BJ (cell line): ENCODE results near the gene KIF4B. TPM values are rescaled to one million over a fixed set of nuclear protein-coding genes. Genes with fewer than 3 reads are reported as not detected.
"Not testable (repeated sequence)": the region's sequence is repeated elsewhere in the genome, so short reads cannot be mapped to it uniquely, and the experiment has no call there.

Experiments used
- CTCF ChIA-PET: fragments of 350-600 bp; formaldehyde crosslinking; extraction: SDS; loops from one replicate; lab custom pipeline; 2021; ENCODE audit warnings: antibody characterized with exemption, inconsistent platforms; lab: Yijun Ruan, JAX
- POLR2A ChIA-PET: fragments of 300-600 bp; sonication (Branson Sonifier 250); formaldehyde crosslinking; extraction: SDS; loops from one replicate; lab custom pipeline; 2021; ENCODE audit warnings: antibody characterized with exemption; lab: Charles Lee
- DNase-seq: peaks from one replicate; pipeline ENCODE4 v3.0.0-alpha.2; 2011; ENCODE audit warnings: low read depth
- H3K27me3 ChIP-seq: 2 replicates; pipeline ENCODE4 v1.6.0; 2011; ENCODE audit warnings: low read length; ENCODE audit not compliant: control insufficient read depth, insufficient read depth
- H3K36me3 ChIP-seq: 2 replicates; pipeline ENCODE4 v1.5.1; 2011; ENCODE audit warnings: low read length; ENCODE audit not compliant: control insufficient read depth, insufficient read depth
- H3K4me3 ChIP-seq: 2 replicates; pipeline ENCODE4 v1.5.1; 2011; ENCODE audit warnings: low read depth, mild to moderate bottlenecking, control low read depth, low read length
- CTCF ChIP-seq: IDR thresholded peaks from 2 replicates; pipeline ENCODE4 v1.5.1; 2011; ENCODE audit warnings: low read depth, mild to moderate bottlenecking, control low read depth, inconsistent platforms, low read length, moderate library complexity; ENCODE audit not compliant: insufficient read depth
- polyA plus RNA-seq: library from polyadenylated mRNA; depleted of rRNA; stranded (reverse); fragments of >200 nt; gene quantifications from 2 replicates; pipeline ENCODE4 v1.2.3, GENCODE V29; 2011

The KIF4B gene
- polyA plus RNA-seq, 1 experiment = not detected

DNA sequence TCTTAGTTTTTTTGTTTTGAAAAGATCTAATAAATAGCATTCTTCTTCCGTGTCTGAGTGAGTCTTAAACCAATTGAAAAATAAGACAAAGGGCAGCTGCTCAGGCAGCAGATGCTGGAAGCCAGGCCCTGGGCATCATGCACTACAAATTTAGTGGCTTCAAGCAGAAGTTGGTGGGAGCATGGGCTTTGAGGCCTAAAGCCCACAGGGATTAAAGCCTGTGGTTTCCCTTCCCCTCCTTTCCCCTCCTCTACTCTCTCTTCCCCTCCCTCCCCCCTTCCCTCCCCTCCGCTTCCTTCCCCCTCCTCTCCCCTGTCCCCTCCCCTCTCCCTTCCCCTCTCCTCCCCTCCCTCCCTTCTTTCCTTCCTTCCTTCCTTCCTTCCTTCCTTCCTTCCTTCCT lies 20.1 kb upstream of the KIF4B start:
- H3K36me3 ChIP-seq = no peaks in the 10 kb centered on the region
- H3K27me3 ChIP-seq = no peaks in the 10 kb centered on the region
- ChIA-PET CTCF (no interaction called here), POLR2A (no interaction called here)
- no peak for DNase-seq
- TF ChIP-seq CTCF = no peak
- no peak overlapping the region for H3K4me3 ChIP-seq

DNA sequence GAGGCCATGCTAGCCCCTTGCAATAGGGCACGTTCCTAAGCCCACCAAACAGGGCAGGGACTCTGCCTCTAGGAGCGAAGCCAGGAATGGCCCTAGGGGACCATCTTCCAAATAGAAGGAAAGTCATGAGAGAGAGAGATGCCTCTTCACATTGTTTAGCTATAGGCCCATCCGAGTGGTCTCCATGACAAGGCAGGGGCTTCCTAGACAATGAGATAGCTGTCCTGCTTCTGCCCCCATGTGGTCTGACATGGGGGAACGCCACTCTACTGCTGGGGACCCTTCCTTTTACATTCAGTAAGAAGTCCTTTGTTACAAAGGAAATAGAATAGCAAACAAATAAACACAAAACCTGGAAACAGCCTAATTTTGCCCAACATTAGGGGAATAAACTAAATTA lies 17.9 kb upstream of the KIF4B start:
- Histone ChIP-seq H3K27me3 (no peaks in the 10 kb centered on the region), H3K36me3 (no peaks in the 10 kb centered on the region), H3K4me3 (no peak overlapping the region)
- DNase-seq = no peak
- no peak for TF ChIP-seq CTCF
- CTCF ChIA-PET = interaction anchor here (1.5 to 2.3 kb wide), 4 partner anchors 11 to 151 kb away, joined by 3 to 7 read pairs (median 4); no protein-coding TSS in a partner anchor
- POLR2A ChIA-PET = no interaction called here

- CTCF ChIA-PET = no interaction called here
These were observed 15.8 kb upstream of the KIF4B start for GRCh38 chr5:154997746-154998145.

GRCh38 chr5:154999865-155000264 lies 13.7 kb upstream of the KIF4B start:
- no peak for DNase-seq
- no peaks in the 10 kb centered on the region for H3K27me3 ChIP-seq
- no peaks in the 10 kb centered on the region for H3K36me3 ChIP-seq
- ChIA-PET POLR2A (no interaction called here), CTCF (no interaction called here)
- no peak overlapping the region for H3K4me3 ChIP-seq
- no peak for TF ChIP-seq CTCF

More at GRCh38 chr5:154997746-154998145, 15.8 kb upstream of the KIF4B start:
- Histone ChIP-seq H3K27me3 (no peaks in the 10 kb centered on the region), H3K4me3 (no peak overlapping the region), H3K36me3 (no peaks in the 10 kb centered on the region)
- POLR2A ChIA-PET = no interaction called here
- TF ChIP-seq CTCF = no peak
- no peak for DNase-seq

DNA sequence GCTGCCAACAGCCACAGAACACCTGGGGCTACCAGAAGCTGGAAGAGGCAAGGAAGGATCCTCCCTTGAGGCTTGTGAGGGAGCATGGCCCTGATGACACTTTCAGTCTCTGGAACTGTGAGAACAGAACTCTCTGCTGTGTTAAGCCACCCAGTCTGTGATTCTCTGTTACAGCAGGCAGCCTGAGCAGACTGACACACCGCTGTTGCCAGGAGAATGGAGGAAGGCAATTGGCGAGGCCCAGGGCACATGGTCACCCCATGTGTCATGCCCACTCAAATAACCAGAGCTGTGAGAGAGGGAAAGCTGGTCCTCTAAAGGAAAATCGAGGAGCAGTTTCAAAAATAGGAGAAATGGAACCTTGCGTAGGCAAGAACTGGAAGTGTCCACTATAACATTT lies 12.0 kb upstream of the KIF4B start:
- H3K4me3 ChIP-seq = no peak overlapping the region
- no peak for DNase-seq
- ChIA-PET POLR2A (no interaction called here), CTCF (no interaction called here)
- no peak for TF ChIP-seq CTCF
- no peaks in the 10 kb centered on the region for H3K36me3 ChIP-seq
- H3K27me3 ChIP-seq = no peaks in the 10 kb centered on the region

DNA sequence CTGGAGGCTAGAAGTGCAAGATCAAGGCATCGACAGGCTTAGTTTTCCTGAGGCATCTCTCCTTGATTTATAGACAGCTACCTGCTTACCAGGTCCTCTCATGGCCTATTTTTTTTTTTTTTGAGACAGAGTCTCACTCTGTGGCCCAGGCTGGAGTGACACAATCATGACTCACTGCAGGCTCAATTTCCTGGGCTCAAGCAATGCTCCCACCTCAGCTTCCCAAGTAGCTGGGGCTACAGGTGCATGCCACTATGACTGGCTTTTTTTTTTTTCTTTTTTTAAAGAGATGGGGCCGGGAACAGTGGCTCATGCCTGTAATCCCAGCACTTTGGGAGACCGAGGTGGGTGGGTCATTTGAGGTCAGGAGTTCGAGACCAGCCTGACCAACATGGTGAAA lies 10.8 kb upstream of the KIF4B start:
- POLR2A ChIA-PET, DNase-seq, H3K36me3 ChIP-seq, H3K27me3 ChIP-seq, H3K4me3 ChIP-seq: not testable (repeated sequence)
- CTCF ChIA-PET = interaction anchor here (1.1 kb wide), 1 partner anchor 13 kb away, joined by 3 read pairs; no protein-coding TSS in a partner anchor
